K562 (cell line): ENCODE results near the gene PNPLA8. TPM values are rescaled to one million over a fixed set of nuclear protein-coding genes. Genes with fewer than 3 reads are reported as not detected.
A peak's percentile ranks its signal among the peaks of the same experiment; 100 is the strongest.

Experiments used
- ATAC-seq: fragments of 200-7000 bp; cut with Tn5 transposase; 3 replicates; pipeline ENCODE4 v1.9.1; 2020; ENCODE audit warnings: moderate library complexity
- BruUV-seq: library from RNA; stranded (reverse); fragments of 400-500 nt; replicated peaks from 2 replicates; lab custom pipeline; 2021; lab: Mats Ljungman, UMichigan
- CTCF ChIA-PET: fragments of 300-600 bp; formaldehyde crosslinking; extraction: SDS; loops from one replicate; lab custom pipeline; 2021; ENCODE audit warnings: low intra/inter-chr PET ratio; lab: Yijun Ruan, JAX
- POLR2A ChIA-PET: fragments of 300-600, 350-650 bp; sonication (Branson Sonifier 250); formaldehyde crosslinking; extraction: SDS; loops from one replicate; lab custom pipeline; 2021; ENCODE audit warnings: antibody characterized with exemption, inconsistent platforms; lab: Yijun Ruan, JAX
- DNase-seq, 4 experiments: peaks; one replicate each; pipeline versions ENCODE4 v3.0.0 to v3.0.0-alpha.2; 2011 to 2018; ENCODE audit warnings: low spot score in 3 of 4, mixed read lengths in 3 of 4; ENCODE audit errors: extremely low read depth in 1 of 4
- FAIRE-seq: peaks from 2 replicates; lab custom pipeline; 2011; peaks lifted over from hg19 to GRCh38; lab: Jason Lieb, UNC
- H2AFZ ChIP-seq: 2 replicates; pipeline ENCODE4 v1.6.0; 2011; ENCODE audit warnings: low read depth, low read length, control low read depth, inconsistent platforms
- H3K27ac ChIP-seq: fragments of 200-600 bp; 3 replicates; pipeline ENCODE4 v1.8.0; 2011; ENCODE audit warnings: low read depth, mild to moderate bottlenecking, control low read depth, inconsistent platforms, low read length, moderate library complexity, mixed read lengths; ENCODE audit errors: extremely low read depth
- H3K27me3 ChIP-seq, 2 experiments: fragments of 300-600 bp in 1 of 2; 2 replicates in 1 of 2; 3 replicates in 1 of 2; pipeline versions ENCODE4 v1.6.0 to v1.8.0; 2011; ENCODE audit warnings: inconsistent platforms in 2 of 2, low read length in 2 of 2, mild to moderate bottlenecking in 1 of 2, mixed read lengths in 1 of 2, moderate library complexity in 1 of 2; ENCODE audit not compliant: control insufficient read depth in 2 of 2, insufficient read depth in 2 of 2
- H3K36me3 ChIP-seq: fragments of 300-600 bp; 3 replicates; pipeline ENCODE4 v1.8.0; 2011; ENCODE audit warnings: mild to moderate bottlenecking, low read length, inconsistent platforms; ENCODE audit not compliant: control insufficient read depth, insufficient read depth
- H3K4me1 ChIP-seq, 2 experiments: fragments of 200-600 bp in 1 of 2; replicated peaks in 1 of 2; 2 replicates in 1 of 2; 3 replicates in 1 of 2; pipeline versions ENCODE4 v1.5.1 to v1.8.0; 2011; ENCODE audit warnings: inconsistent platforms in 2 of 2, low read length in 2 of 2, mild to moderate bottlenecking in 1 of 2, mixed read lengths in 1 of 2, moderate library complexity in 1 of 2; ENCODE audit not compliant: control insufficient read depth in 2 of 2, insufficient read depth in 2 of 2
- H3K4me2 ChIP-seq: 2 replicates; pipeline ENCODE4 v1.6.1; 2011; ENCODE audit warnings: low read length, control low read depth, inconsistent platforms, mixed read lengths; ENCODE audit not compliant: insufficient read depth
- H3K4me3 ChIP-seq: fragments of 200-600 bp; sonication (generic), shearing (Covaris generic); 2 replicates; pipeline ENCODE4 v1.5.1; 2016; ENCODE audit warnings: control low read depth, inconsistent platforms
- H3K79me2 ChIP-seq: fragments of 200-600 bp; 3 replicates; pipeline ENCODE4 v1.8.0; 2011; ENCODE audit warnings: low read length, inconsistent platforms; ENCODE audit not compliant: control insufficient read depth, insufficient read depth
- H3K9ac ChIP-seq, 2 experiments: 2 replicates each; pipeline versions ENCODE4 v1.6.0 to v1.6.1; 2011; ENCODE audit warnings: low read depth in 2 of 2, low read length in 2 of 2, control low read depth in 1 of 2, inconsistent platforms in 1 of 2, mild to moderate bottlenecking in 1 of 2, mixed read lengths in 1 of 2; ENCODE audit not compliant: insufficient read depth in 1 of 2
- H3K9me1 ChIP-seq: one replicate; pipeline ENCODE4 v1.6.0; 2011; ENCODE audit warnings: inconsistent platforms, mild to moderate bottlenecking, low read length, moderate library complexity; ENCODE audit not compliant: control insufficient read depth, insufficient read depth
- H3K9me3 ChIP-seq: replicated peaks from 2 replicates; pipeline ENCODE4 v1.5.1; 2011; ENCODE audit warnings: low read depth, low read length, inconsistent platforms; ENCODE audit not compliant: control insufficient read depth, insufficient read depth
- H4K20me1 ChIP-seq: replicated peaks from 2 replicates; pipeline ENCODE4 v1.6.1; 2011; ENCODE audit warnings: low read length, inconsistent platforms, mixed read lengths; ENCODE audit not compliant: control insufficient read depth, insufficient read depth
- CREB5 ChIP-seq: fragments of 250-450 bp; sonication (Bioruptor Pico); IDR thresholded peaks from 2 replicates; pipeline ENCODE4 v1.5.0; 2020; ENCODE audit warnings: mild to moderate bottlenecking
- MCM3 ChIP-seq: fragments of 450-650 bp; IDR thresholded peaks from 2 replicates; pipeline ENCODE4 v1.6.1; 2016
- PTRF ChIP-seq: fragments of 450-650 bp; IDR thresholded peaks from 2 replicates; pipeline ENCODE4 v1.6.1; 2016; ENCODE audit warnings: mild to moderate bottlenecking, missing genetic modification characterization, missing compliant biosample characterization
- WGBS: fragments of 100-300 bp; shearing (Covaris generic); methylation state at CpG from one replicate; pipeline ENCODE4 v1.1.6; 2016; ENCODE audit warnings: low coverage, mixed read lengths; ENCODE audit not compliant: insufficient coverage; ENCODE audit errors: missing lambda C conversion rate; 5-methylcytosine and 5-hydroxymethylcytosine counted together
- in situ Hi-C: fragments of 300-500 bp; cut with MboI; formaldehyde crosslinking; loops from 4 replicates; pipeline ENCODE4 v1.15.0; 2018; ENCODE audit warnings: inconsistent platforms, mixed read lengths
- intact Hi-C: fragments of 100-400 bp; cut with micrococcal nuclease; formaldehyde crosslinking; loops from 2 replicates; pipeline ENCODE4 v1.14.2; 2022
- polyA plus RNA-seq, 8 experiments: library from polyadenylated mRNA; depleted of rRNA in 4 of 8; stranded (reverse) in 5 of 8; unstranded in 3 of 8; fragments of >200 nt; fragmentation: Nextera tagmentation in 2 of 8; fragmentation: Illumina TruSeq in 1 of 8; extraction: Ambion mirVana in 2 of 8; extraction: Trizol in 1 of 8; gene quantifications; 2 replicates each; pipeline versions ENCODE4 v1.2.1 to v1.2.3, GENCODE V29; 2011 to 2014; ENCODE audit warnings: inconsistent platforms in 1 of 8, missing spikeins in 1 of 8
- total RNA-seq, 7 experiments: library from RNA; depleted of rRNA in 6 of 7; stranded (reverse); fragments of >200 nt in 6 of 7; fragmentation: Illumina TruSeq in 2 of 7; extraction: Trizol in 2 of 7; gene quantifications; 2 replicates each; pipeline versions ENCODE4 v1.2.1 to v1.2.3, GENCODE V29; 2011 to 2021; ENCODE audit warnings: low replicate concordance in 1 of 7

The PNPLA8 gene
- total and polyA plus RNA-seq, 9 of the 15 experiments (the other 6 are each of a cell fraction or from before 2014, with no cell fraction given) = 12.8 to 27.6 (median 16.3) TPM

GRCh38 chr7:108460964-108461363 is 65.0 kb downstream of the PNPLA8 start:
- intact Hi-C loops (loop anchor here (1.0 to 2.0 kb wide), 2 partner anchors 36 to 280 kb away; no protein-coding TSS in a partner anchor), in situ Hi-C loops (no loop called here)
- peak; percentile 60; the same call in 1 of the 2 replicates for TF ChIP-seq MCM3
- no peak for TF ChIP-seq CREB5
- TF ChIP-seq PTRF (tag) = no peak
- Histone ChIP-seq H4K20me1 (no peaks in the 10 kb centered on the region), H3K4me1 (peaks cover 0 to 6% of the 10 kb centered on the region in 2 experiments; a peak in 2 of 5 replicates), H3K4me3 (no peak overlapping the region), H3K9me1 (no peaks in the 10 kb centered on the region), H3K27me3 (peaks cover 31 to 33% of the 10 kb centered on the region in 2 experiments), H3K36me3 (no peaks in the 10 kb centered on the region), H2AFZ (no peak overlapping the region), H3K27ac (no peak overlapping the region), H3K9ac (no peak overlapping the region), H3K4me2 (no peak overlapping the region), H3K79me2 (no peaks in the 10 kb centered on the region), H3K9me3 (no peaks in the 10 kb centered on the region)
- FAIRE-seq (no peak), DNase-seq (no peak), ATAC-seq (no peak)
- ChIA-PET POLR2A (interaction anchor here (0.6 to 1.5 kb wide), 2 partner anchors 20 to 320 kb away, joined by 3 to 4 read pairs; no protein-coding TSS in a partner anchor), CTCF (interaction anchor here (0.7 to 0.9 kb wide), 2 partner anchors 222 to 349 kb away, joined by 3 read pairs; no protein-coding TSS in a partner anchor)
- BruUV-seq = no TSS peak
- 0% methylated on average over 1 of the region's 1 CpG for WGBS
